GM12878 (cell line): ENCODE data around the gene IRAK3.

Experiments
- IKZF1 ChIP-seq: fragments of 450-650 bp; conservative IDR thresholded peaks from 2 replicates; pipeline ENCODE4 v1.6.1; 2017; ENCODE audit warnings: antibody characterized with exemption, mild to moderate bottlenecking
- SUZ12 ChIP-seq: fragments of 200-600 bp; sonication (generic); IDR thresholded peaks from one replicate; pipeline ENCODE4 v1.6.1; 2018; ENCODE audit warnings: antibody characterized with exemption, mild to moderate bottlenecking; ENCODE audit not compliant: unreplicated experiment

DNA sequence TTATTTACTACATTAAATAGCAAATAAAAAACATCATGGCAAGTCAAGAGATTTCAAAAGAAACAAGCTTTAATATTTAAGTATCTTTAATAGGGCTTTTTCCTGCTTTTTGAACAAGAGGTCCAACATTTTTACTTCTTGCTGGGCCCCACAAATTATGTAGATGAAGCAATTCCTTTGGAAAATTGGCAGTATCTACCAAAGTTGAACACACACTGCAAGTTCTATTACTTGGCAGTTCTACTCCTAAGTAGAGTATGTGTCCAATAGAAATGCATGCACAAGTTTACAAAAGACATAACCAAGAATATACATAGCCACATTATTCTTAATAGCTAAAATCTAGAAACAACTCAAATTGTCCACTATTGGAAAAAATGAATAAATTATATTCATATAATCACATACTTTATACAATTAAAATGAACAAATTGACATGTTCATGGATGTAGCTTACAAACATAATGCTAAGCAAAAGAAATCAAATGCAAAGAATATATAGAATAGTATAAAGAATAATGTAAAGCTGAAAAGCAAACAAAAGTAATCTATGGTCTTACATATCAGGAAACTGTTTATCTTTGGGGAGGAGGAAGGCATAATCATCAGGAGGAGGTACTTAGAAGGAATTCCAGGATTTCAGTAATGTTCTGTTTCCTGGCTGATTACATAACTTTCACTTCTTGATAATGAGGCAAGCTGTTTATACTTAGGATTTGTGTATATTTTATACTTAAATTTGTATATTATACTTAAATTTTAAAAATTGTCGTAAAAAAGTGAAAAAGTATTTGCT lies 12.7 kb upstream of the IRAK3 start:
- TF ChIP-seq IKZF1 = no peak
- no peak for TF ChIP-seq SUZ12
